Measurements from ENCODE around the gene GAS7.

Gene GAS7

DNA sequence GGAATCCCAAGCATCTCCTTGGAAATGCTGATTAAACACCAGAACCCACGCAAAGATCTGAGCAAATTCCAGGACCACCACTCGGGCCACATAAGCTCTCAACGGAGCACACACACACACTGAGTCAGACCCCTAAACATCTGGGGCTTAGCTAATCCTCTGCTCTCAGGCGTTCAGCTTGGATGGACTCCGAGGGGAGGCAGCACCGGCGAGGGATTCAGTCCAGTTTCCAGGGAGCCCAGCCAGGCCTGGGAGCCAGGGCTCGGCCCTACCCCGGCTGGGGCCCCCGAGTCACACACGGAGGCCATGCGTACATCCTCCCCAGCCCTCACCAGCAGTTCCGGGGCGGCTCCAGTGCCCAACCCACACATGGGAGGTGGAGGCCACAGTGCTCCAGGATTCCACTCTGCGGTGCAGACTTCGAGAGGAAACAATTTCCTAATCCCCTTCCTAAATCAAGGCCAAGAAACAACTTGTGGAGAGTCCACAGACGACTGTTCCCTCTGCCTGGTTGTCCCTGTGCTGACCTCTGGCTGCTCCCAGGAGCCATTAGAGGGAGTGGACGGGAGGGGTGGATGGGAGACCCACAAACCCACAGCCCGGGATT, 70.5 kb downstream of the GAS7 start:
- no peak for DNase-seq

DNA sequence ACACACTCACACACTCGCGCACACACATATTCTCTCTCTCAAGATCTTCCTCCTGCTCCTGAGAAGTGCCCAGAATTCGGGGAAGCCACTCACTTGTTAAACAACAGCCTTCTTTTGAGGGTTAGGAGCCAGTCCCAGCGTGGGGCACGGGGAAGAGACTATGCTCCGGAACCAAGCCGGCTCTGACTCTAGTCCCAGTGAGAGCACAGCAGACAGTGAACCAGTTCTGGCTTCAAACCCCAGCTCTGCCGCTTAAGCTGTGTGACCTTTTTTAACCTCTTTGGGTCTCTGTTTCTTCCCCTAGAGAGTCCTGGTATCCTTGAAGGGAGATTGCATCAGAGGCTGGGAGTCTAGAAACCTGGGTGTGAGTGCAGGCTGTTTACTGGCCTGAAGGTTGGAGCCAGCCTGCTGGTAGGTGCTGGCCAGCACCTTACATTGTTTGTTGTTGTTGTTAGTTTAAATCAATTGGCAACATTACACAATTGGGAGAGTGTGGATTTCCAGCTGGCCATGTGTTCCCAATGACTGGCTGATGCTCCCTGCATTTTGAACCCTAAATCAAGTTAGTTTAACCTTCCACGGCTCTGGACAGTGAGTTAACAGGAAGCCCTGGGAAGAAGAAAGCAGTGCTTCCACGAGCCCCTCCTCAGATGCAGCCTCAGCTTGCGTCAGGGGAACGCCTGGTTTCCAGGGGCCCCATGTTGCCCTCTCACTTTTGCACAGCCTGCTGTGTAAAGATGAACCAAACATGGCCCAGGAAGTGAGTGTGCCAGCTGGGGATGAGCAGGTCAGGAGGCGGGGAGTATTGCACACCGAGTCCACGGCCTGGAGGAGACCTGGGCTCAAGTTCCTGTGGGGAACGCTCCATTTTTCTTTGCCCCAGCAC, 71.5 kb downstream of the GAS7 start:
- no peak for DNase-seq

DNA sequence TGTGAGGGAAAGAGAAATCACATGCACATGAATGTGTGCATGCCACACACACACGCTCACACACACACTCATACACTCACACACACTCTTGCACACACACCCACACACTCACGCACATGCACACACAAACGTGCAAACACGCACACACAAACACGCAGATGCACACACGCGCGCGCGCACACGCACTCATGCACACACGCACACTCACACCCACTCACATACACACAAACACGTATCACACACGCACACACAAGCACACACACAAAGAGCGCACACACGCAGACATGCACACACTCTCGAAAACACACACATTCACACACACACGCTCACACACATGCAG, 72.2 kb downstream of the GAS7 start:
- DNase-seq: no peak

DNA sequence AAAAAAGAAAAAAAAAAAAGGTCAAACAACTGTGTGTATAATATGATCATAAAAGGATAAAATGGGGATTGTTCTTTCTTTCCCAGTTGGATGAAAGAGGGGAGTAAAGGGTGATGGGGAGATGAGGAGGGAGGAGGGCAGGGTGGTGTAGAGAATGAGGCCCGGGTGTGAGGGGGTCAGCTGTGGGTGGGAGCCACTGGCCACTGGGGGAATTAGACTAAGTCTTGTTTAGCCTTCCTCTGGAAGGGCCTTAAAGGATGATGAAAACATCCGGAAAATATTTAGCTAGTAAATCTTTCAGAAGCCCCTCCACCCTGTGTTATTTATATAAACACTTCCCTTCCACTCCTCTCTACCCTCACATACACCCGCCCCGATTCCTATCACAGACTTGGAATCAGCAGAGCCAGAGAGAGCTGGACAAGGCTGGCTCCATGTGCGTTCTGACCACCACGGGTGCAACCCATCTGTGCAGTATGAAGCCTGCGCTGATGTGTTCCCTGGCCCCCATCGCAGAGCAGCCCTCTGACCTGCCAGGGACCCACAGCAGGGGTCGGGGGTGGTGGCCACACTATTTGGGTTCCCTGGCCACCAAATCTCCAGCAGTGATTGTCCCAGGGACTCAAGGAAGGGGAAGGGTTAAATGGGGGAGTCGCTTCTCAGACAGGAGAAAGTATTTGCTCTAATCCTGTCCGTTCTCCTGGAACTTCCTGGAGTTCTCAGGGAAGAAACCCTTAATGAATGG, 72.7 kb downstream of the GAS7 start:
- DNase-seq: no peak

DNA sequence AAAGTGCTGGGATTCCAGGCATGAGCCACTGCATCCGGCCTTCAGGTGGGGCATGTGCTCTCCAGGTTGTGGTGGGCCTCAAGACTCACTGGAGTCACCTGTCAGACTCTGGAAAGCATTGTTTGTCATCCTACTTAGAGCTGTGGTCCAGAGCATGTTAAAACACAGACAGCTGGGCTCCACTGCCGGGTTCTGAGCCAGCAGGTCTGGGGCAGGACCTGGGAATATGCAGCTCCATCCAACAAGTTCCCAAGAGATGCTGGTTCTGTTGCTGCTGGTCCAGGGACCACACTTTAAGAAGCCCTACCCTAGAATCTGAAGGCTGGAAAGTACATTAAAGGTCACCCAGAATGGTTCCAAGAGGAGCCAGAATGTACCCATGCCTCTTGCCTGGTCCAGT, 75.3 kb downstream of the GAS7 start:
- no peak for DNase-seq

DNA sequence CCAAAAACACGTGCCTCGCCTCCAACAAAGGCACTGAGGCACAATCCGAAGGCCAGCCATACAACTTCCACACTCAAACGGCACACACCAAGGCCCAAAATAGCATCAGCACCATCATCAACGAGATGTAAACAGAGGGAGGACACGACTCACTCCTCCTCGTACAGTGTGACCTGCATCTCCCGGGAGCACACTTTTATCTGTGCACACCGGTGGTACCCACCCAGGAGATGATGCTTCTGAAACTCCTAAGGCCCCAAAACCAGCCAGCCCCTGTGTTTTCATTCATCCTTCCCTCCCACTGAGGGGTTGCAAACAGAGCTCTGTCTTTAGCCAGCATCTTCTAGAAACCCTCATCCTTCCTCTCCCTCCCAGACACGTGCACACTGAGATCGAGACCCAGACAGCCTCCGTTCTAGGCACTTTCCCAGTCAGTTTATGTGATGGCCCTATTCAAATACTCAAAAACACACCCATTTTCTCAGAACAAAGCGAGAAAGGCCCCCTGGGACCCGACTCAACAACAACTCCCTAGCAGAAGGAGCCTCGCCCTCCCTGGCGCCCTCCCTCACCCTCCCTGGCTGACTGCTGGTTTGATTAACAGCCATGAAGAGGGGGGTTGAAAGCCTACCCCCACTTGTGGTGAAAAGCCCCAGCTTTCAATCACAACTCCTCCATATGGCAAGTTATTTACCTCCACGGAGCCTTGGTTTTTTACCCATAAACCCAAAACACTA, 76.3 kb downstream of the GAS7 start:
- DNase-seq: peak; percentile 8

DNA sequence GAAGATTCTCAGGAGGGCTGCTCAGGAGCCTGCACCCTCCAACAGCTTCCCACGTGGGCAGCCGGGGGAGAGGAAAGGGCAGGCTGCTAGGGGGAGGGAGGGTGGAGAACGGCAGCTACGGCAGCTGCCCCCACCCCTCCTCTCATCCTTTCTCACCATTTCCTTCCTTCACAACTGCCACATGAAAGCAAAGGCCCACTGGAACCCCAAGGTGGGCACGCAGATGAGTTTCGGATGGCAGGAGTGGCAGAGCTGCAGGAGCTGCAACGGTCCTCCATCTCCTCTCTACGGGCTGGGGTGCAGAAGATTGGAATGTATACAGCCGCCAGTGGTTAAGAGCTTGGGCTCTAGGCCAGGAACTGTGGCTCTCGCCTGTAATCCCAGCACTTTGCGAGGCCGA, 77.7 kb downstream of the GAS7 start:
- no peak for DNase-seq

DNA sequence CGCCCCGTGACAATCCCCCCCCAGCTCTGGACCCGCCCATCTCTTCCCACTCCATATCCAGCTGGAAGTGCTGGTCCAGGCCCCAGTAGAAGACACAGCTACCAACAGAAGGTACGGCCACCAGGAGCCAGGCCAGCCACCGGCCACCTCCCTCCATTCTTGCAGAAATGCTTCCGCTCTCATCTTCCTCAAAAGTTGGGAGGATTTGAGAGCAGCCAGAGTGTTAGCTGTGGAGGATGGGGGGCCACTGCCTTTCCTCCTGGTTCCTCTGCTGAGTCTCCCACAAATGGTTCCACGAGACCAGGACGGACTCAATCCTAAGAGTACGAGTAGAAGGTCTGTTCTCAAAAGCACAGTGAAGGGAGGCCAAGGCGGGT, 78.3 kb downstream of the GAS7 start:
- no peak for DNase-seq

DNA sequence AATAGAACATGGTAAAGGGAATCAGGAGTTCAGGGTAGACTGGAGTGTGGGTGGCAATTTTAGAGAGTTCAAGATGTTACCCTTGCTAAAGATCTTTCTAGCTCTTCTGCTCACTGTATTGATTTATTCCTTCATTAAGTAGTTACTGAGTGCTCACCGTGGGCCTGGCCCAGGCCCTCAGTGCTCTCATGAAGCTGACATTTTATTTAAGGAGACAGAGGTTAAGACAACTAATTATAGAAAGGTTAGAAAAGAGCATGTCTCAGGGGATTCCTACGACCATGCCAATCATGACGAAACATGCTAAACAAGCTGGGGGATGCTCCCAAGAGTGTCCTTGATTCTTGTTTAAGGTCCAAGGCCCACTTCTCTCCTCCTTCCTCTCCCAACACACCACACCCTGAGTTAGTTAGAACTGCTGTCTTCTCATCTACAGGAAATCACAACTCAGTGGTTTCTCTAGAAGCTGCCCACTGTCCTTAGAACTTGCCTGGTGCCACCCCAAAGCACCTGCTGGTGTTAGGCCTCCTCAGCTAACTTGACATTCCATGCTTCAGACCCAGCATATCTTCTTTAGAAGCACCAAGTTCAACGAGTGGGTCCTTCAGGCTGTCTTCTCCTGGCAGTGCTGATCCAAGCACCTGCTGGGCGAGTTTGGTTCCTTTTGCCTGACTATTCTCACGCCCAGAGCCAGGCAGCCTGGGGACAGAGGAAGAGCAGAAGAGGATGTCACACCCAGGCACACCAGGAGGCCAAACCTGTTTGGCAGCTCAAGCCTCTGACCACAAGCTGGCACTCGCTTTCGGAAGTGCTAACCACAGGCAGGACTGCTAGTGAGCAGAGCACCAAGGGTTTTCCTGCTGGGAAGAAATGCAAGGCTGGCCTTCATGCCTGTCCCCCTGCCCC, 79.0 kb downstream of the GAS7 start:
- no peak for DNase-seq

DNA sequence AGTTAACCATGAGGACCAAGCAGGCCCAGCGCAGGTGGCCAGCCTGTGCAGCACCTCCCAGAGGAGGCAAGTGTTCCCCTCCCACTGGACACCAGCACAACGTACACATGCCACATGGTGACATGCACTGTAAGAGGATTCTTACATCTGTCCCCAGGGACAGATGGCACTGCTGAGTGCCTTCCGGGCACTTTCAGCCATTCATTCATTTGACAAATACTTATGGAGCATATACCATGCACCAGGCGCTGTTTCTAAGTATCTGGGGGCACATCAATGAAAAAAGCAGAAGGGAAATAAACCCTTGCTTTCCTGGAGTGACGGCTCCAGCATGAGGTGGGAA, 79.6 kb downstream of the GAS7 start:
- no peak for DNase-seq

DNA sequence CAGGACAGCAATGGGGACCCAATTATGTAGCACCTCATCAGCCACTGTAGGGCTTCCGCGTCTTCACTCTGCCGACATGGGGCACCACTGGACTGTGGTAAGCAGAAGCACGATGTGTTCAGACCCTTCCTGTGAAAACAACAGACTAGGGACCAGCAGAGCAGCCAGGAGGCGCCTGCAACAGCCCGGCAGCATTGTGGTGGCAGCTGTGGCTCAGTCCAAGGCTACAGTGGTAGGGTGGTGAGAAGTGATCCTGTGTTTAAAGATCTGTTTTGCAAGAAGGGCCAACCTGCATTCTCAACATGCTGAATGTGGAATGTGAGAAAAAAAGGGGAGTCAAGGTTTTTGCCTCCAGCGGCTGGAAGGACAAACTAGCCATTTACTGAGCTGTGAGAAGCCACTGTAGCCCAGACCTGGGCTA, 80.8 kb downstream of the GAS7 start:
- DNase-seq: no peak

DNA sequence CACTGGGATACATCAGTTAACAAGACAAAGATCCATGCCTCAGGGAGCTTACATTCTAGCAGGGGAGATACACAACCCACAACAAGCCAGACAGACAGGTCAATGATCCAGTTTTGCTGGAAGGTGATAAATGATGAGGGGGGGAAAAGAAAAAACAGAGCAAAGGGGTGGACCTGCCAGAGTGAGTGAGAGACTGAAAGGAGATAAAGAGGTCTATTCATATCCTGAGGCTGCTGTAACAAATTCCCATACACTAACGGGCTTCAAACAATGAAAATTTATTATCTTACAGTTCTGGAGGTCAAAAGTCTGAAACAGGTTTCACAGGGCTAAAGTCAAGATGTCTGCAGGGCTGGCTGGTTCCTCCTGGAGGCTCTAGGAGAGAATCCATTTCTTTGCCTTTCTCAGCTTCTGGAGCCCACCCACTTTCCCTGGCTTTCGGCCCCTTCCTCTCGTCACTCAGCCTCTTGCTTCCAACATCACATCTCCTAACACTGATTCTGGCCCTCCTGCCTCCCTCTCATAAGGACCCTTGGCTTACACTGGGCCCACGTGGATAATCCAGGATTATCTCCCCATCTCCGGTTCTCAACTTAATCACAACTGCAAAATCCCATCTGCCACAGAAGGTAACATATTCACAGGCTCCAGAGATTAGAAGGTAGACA, 81.5 kb downstream of the GAS7 start:
- no peak for DNase-seq

DNA sequence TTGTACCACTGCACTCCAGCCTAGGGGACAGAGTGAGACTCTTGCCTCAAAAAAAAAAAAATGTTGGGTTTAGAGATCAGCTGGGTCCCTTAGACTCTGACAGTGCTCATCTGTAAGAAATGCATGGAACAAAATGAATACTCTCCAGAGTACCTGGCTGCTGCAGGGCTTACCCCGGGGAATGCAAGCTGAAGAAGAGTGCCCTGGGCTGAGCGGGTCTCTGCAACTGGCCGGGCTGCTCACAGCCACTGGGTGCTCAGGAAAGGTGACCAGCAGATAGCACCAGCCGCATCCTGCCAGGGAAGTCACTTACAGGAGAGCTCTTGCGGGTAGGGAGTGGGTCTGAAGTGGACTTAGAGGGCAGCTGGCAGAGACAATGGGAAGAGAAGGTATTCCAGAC, 82.1 kb downstream of the GAS7 start:
- no peak for DNase-seq

DNA sequence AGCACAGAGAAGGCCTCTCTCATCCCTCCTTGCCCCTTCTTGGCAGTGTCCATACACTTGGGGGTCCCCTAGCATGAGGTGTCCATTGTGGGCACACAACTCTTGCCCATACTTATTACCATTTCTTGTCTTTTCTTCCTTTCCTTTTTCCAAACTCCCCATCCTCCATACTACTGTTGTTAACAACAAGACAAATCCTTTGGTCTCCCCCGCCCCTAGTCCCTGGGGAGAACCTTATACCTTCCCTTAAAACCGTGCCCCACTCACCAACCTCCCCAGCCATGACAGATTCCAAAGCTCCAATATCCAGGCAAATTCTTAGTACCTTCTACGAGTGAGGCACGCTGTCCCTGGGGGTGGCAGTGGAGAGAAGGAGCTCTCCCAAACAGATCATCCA, 82.9 kb downstream of the GAS7 start:
- no peak for DNase-seq

DNA sequence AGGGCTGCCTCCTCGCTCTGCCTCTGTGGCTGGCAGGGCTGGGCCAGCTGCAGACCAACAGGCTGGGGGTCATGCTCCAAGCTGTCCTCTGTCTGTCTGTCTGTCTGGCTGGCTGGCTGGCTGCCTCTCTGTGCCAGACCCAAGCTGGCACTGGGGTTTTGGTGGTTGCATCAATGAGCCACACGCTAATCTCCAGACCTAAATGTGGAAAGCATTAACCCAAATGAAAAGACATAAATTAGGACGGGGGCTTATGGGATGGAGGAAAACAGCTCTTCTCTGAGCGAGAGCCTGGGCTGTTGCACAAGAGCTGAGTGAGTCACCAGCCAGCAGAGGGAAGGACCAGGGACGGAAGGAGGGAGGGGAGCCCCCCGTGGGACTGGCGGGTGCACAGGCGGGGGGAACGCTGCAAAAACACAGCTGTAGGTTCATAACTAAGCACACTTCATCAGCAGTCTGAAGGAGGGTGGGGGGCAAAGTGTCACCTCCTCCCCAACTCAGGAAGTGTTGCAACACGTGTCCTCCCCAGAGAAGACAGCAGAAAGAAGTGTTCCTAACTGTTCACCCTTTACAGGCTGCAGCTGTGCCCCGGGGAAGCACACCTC, 83.4 kb downstream of the GAS7 start:
- no peak for DNase-seq

DNA sequence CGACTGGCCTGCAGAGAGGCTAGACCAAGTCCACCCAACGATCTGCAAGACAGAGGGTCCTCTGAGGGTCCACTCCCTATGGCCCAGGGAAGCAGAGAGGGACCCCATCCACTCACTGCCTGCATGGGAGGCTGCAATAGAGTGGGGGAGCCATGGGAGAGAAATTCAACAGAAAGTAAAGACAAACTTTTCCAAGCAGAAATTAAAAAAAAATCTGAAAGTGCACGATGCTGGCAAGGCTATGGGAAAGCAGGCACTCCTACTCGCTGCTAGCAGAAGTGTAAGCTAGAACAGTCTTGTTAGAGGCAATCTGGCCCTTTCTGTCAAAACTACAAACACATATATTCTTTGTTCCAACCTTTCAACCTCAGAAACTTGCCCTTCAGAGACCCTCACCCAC, 85.4 kb downstream of the GAS7 start:
- DNase-seq: no peak

DNA sequence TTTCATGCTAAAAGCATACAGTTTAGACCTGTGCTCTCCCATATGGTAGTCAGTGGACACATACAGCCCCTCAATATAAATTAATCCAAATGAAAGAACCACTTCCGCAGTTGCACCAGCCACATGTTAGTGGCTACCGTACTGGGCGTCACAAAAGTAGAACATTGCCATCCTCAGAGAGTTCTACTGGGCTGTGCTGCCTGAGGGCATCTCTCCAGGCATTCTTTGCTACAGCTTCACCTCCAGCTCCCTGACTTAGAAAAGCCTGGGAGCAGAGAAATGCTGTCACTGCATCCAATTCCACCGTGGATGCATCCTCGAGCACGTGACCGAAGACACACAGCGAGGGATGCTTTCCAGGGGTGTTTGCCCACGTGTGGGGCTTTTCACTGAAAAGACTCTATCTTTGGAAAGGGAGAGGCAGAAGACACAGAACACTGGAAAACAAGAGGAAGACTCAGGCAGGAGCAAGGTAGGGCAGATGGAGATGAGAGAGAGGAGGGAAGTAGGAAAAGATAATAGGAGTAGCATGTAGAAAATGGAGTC, 86.4 kb downstream of the GAS7 start:
- no peak for DNase-seq

DNA sequence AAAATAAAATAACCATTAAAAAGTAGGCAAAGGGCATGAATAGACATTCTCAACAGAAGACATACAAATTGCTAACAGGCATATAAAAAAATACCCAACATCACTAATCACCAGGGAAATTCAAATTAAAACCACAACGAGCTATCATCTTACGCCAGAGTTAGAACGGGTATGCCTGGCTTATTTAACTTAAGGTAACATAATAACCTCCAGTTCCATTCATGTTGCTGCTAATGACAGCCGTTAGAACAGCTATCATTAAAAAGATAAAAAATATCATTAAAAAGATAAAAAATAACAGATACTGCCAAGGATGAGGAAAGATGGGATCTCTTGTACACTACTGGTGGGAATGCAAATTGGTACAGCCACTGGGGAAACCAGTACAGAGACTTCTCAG, 89.3 kb downstream of the GAS7 start:
- DNase-seq: no peak

DNA sequence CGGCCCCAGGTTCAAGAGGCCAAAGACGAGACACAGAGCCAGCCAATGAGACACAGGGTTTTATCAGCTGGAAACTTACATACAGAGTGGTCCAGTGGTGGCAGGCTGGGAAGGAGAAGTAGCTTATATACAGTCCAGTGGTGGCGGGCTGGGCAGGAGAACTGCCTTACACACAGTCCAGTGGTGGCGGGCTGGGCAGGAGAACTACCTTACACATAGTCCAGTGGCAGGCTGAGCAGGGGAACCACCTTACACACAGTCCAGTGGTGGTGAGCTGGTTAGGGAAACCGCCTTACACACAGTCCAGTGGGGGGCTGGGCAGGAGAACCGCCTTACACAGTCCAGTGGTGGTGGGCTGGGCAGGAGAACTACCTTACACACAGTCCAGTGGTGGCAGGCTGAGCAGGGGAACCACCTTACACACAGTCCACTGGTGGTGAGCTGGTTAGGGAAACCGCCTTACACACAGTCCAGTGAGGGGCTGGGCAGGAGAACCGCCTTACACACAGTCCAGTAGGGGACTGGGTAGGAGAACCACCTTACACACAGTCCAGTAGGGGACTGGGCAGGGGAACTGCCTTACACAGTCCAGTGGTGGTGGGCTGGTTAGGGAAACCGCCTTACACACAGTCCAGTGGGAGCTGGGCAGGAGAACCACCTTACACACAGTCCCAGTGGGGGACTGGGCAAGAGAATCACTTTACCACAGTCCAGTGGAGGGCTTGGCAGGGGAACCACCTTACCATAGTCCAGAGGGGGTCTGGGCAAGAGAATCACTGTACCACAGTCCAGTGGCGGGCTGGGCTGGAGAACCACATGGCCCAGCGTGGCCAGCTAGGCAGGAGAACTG, 90.9 kb downstream of the GAS7 start:
- no peak for DNase-seq

DNA sequence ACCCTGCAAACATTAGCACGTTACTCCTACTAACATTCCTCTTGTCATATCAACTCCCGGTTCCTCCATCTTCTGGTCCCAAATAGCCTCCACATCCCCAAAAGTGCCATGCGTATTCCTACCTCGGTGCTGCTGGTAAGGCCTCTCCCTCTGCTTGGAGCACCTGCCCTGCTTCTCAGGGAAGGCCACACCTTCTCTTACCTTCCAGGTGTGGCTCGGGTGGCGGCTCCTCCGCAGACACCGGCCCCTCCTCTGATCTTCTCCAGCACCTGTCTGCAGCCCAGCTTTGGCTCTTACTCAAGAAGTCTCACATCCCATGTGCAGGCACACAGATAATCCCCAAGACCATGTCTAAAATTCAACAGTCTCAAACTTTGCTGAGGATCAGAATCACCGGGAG, 92.3 kb downstream of the GAS7 start:
- no peak for DNase-seq

Measured in NCI-H2171 (cell line).